ENCODE results near the gene CEP170.

CEP170 gene

GRCh38 chr1:243254233-243254926 is 701 bp downstream of the CEP170 start:
- no peaks in the 10 kb centered on the region for H3F3A ChIP-seq (ENCODE audit: insufficient read depth, low read length)
- H4K20me1 ChIP-seq (ENCODE audit: insufficient read depth, low read length), result no peaks in the 10 kb centered on the region; the same call in 1 of the 2 replicates
- no peaks in the 10 kb centered on the region for H3K9me2 ChIP-seq (ENCODE audit: low read depth, low read length)
- peaks cover 45% of the 10 kb centered on the region for H3K4me1 ChIP-seq (ENCODE audit: insufficient read depth, low read length, severe bottlenecking)
- no peaks in the 10 kb centered on the region for H3K27me3 ChIP-seq (ENCODE audit: insufficient read depth, low read length)
- H3K27ac ChIP-seq (ENCODE audit: low read depth, low read length, poor library complexity, severe bottlenecking), result peak overlapping the region; percentile 85
- H3K4me3 ChIP-seq (ENCODE audit: low read depth, low read length, poor library complexity, severe bottlenecking), result peak overlapping the region; percentile 98
- TF ChIP-seq EZH2 (IDR thresholded peaks at IDR 0.05; ENCODE audit: borderline replicate concordance, low read length) (no peak), CTCF (IDR thresholded peaks at IDR 0.05; ENCODE audit: low read length) (no peak)
- peak overlapping the region; percentile 94 for H3K9ac ChIP-seq (ENCODE audit: low read length)
- no peaks in the 10 kb centered on the region for H3K9me3 ChIP-seq (ENCODE audit: low read length)
- no peaks in the 10 kb centered on the region for H3K36me3 ChIP-seq (ENCODE audit: insufficient read depth, low read length)
- H3K79me2 ChIP-seq (ENCODE audit: insufficient read depth, low read length), result peaks cover 71% of the 10 kb centered on the region
- H3K4me2 ChIP-seq (ENCODE audit: low read length), result peak overlapping the region; percentile 78
- no peak overlapping the region for H2AFZ ChIP-seq (ENCODE audit: low read length)

GRCh38 chr1:243253926-243254232 is 1.2 kb downstream of the CEP170 start:
- no peaks in the 10 kb centered on the region for H3F3A ChIP-seq (ENCODE audit: insufficient read depth, low read length)
- H3K27ac ChIP-seq (ENCODE audit: low read depth, low read length, poor library complexity, severe bottlenecking), result peak overlapping the region; percentile 85
- H3K4me1 ChIP-seq (ENCODE audit: insufficient read depth, low read length, severe bottlenecking), result peaks cover 45% of the 10 kb centered on the region
- no peak overlapping the region for H2AFZ ChIP-seq (ENCODE audit: low read length)
- TF ChIP-seq CTCF (IDR thresholded peaks at IDR 0.05; ENCODE audit: low read length), result no peak
- TF ChIP-seq EZH2 (IDR thresholded peaks at IDR 0.05; ENCODE audit: borderline replicate concordance, low read length), result no peak
- peak overlapping the region; percentile 98 for H3K4me3 ChIP-seq (ENCODE audit: low read depth, low read length, poor library complexity, severe bottlenecking)
- no peaks in the 10 kb centered on the region for H3K9me2 ChIP-seq (ENCODE audit: low read depth, low read length)
- no peaks in the 10 kb centered on the region; the same call in 1 of the 2 replicates for H4K20me1 ChIP-seq (ENCODE audit: insufficient read depth, low read length)
- no peaks in the 10 kb centered on the region for H3K9me3 ChIP-seq (ENCODE audit: low read length)
- H3K27me3 ChIP-seq (ENCODE audit: insufficient read depth, low read length), result no peaks in the 10 kb centered on the region
- peaks cover 75% of the 10 kb centered on the region for H3K79me2 ChIP-seq (ENCODE audit: insufficient read depth, low read length)
- peak overlapping the region; percentile 78 for H3K4me2 ChIP-seq (ENCODE audit: low read length)
- H3K36me3 ChIP-seq (ENCODE audit: insufficient read depth, low read length), result no peaks in the 10 kb centered on the region
- H3K9ac ChIP-seq (ENCODE audit: low read length), result peak overlapping the region; percentile 94

- H3K9me2 ChIP-seq (ENCODE audit: low read depth, low read length), result no peaks in the 10 kb centered on the region
- H3K79me2 ChIP-seq (ENCODE audit: insufficient read depth, low read length), result peaks cover 78% of the 10 kb centered on the region
- no peak for TF ChIP-seq EZH2 (IDR thresholded peaks at IDR 0.05; ENCODE audit: borderline replicate concordance, low read length)
- H3K27ac ChIP-seq (ENCODE audit: low read depth, low read length, poor library complexity, severe bottlenecking), result peak overlapping the region; percentile 3
- peak overlapping the region; percentile 98 for H3K4me3 ChIP-seq (ENCODE audit: low read depth, low read length, poor library complexity, severe bottlenecking)
- H4K20me1 ChIP-seq (ENCODE audit: insufficient read depth, low read length), result no peaks in the 10 kb centered on the region; the same call in 1 of the 2 replicates
- no peak overlapping the region for H2AFZ ChIP-seq (ENCODE audit: low read length)
- no peaks in the 10 kb centered on the region for H3K27me3 ChIP-seq (ENCODE audit: insufficient read depth, low read length)
- H3F3A ChIP-seq (ENCODE audit: insufficient read depth, low read length), result no peaks in the 10 kb centered on the region
- H3K9ac ChIP-seq (ENCODE audit: low read length), result peak overlapping the region; percentile 94
- no peaks in the 10 kb centered on the region for H3K36me3 ChIP-seq (ENCODE audit: insufficient read depth, low read length)
- peak overlapping the region; percentile 78 for H3K4me2 ChIP-seq (ENCODE audit: low read length)
- H3K4me1 ChIP-seq (ENCODE audit: insufficient read depth, low read length, severe bottlenecking), result peaks cover 45% of the 10 kb centered on the region
- H3K9me3 ChIP-seq (ENCODE audit: low read length), result no peaks in the 10 kb centered on the region
Observed at GRCh38 chr1:243253211-243253925, 1.7 kb downstream of the CEP170 start.
